Caco-2 (cell line): ENCODE measurements around the gene CD34. TPM values are rescaled to one million over a fixed set of nuclear protein-coding genes. Genes with fewer than 3 reads are reported as not detected.
A peak's percentile ranks its signal among the peaks of the same experiment; 100 is the strongest.

Experiments
- BruUV-seq: library from RNA; stranded (reverse); fragments of 400-500 nt; replicated peaks from 2 replicates; lab custom pipeline; 2021; lab: Mats Ljungman, UMichigan
- CTCF ChIA-PET: fragments of 300-600 bp; sonication (Branson Sonifier 250); formaldehyde crosslinking; loops from one replicate; lab custom pipeline; 2022; ENCODE audit warnings: antibody characterized with exemption; lab: Charles Lee
- POLR2A ChIA-PET: fragments of 300-600 bp; sonication (Branson Sonifier 250); formaldehyde crosslinking; loops from one replicate; lab custom pipeline; 2022; ENCODE audit warnings: antibody characterized with exemption; lab: Charles Lee
- DNase-seq, 2 experiments: peaks; one replicate each; pipeline versions ENCODE4 v3.0.0 to v3.0.0-alpha.2; 2020 to 2022
- H3K27me3 ChIP-seq: replicated peaks from 2 replicates; pipeline ENCODE4 v1.6.0; 2011; ENCODE audit warnings: low read length; ENCODE audit not compliant: control insufficient read depth, insufficient read depth
- H3K36me3 ChIP-seq: 2 replicates; pipeline ENCODE4 v1.5.1; 2011; ENCODE audit warnings: low read length; ENCODE audit not compliant: control insufficient read depth, insufficient read depth
- H3K4me1 ChIP-seq: fragments of 250-450 bp; sonication (Bioruptor Pico); 2 replicates; pipeline ENCODE4 v1.5.1; 2020; ENCODE audit warnings: mild to moderate bottlenecking
- H3K4me3 ChIP-seq: 2 replicates; pipeline ENCODE4 v1.5.1; 2011; ENCODE audit warnings: low read depth, mild to moderate bottlenecking, control low read depth, low read length
- H3K9me3 ChIP-seq: fragments of 250-450 bp; sonication (Bioruptor Pico); 2 replicates; pipeline ENCODE4 v1.5.1; 2020; ENCODE audit warnings: mild to moderate bottlenecking, moderate library complexity
- H3K27ac Mint-ChIP-seq: one replicate; pipeline ENCODE4 v1.8.0; 2022; ENCODE audit warnings: mixed read lengths; ENCODE audit not compliant: unreplicated experiment
- H3K27me3 Mint-ChIP-seq: one replicate; pipeline ENCODE4 v1.8.0; 2022; ENCODE audit warnings: mixed read lengths; ENCODE audit not compliant: insufficient read depth, unreplicated experiment
- H3K36me3 Mint-ChIP-seq: one replicate; pipeline ENCODE4 v1.8.0; 2022; ENCODE audit warnings: mild to moderate bottlenecking, mixed read lengths; ENCODE audit not compliant: insufficient read depth, unreplicated experiment
- H3K4me1 Mint-ChIP-seq: one replicate; pipeline ENCODE4 v1.8.0; 2022; ENCODE audit warnings: low read depth, mixed read lengths; ENCODE audit not compliant: unreplicated experiment
- H3K4me3 Mint-ChIP-seq: one replicate; pipeline ENCODE4 v1.8.0; 2022; ENCODE audit warnings: mild to moderate bottlenecking, moderate library complexity, mixed read lengths; ENCODE audit not compliant: unreplicated experiment
- H3K9me3 Mint-ChIP-seq: one replicate; pipeline ENCODE4 v1.8.0; 2022; ENCODE audit warnings: mixed read lengths; ENCODE audit not compliant: unreplicated experiment
- intact Hi-C: fragments of 100-400 bp; cut with micrococcal nuclease; formaldehyde crosslinking; loops from one replicate; pipeline ENCODE4 v1.10.0; 2022; ENCODE audit not compliant: unreplicated experiment
- total RNA-seq: library from RNA; stranded (reverse); gene quantifications from 2 replicates; pipeline ENCODE4 v1.2.3, GENCODE V29; 2022
- TF ChIP-seq, protein P1 (sequence below), 2 experiments: fragments of 200-600 bp in 1 of 2; IDR thresholded peaks; 1 replicate in 1 of 2; 2 replicates in 1 of 2; pipeline versions ENCODE4 v1.5.1 to v1.8.0; 2011 to 2022; ENCODE audit warnings: antibody characterized with exemption in 1 of 2, control low read depth in 1 of 2, inconsistent platforms in 1 of 2, low read depth in 1 of 2, low read length in 1 of 2, mild to moderate bottlenecking in 1 of 2, moderate library complexity in 1 of 2; ENCODE audit not compliant: insufficient read depth in 1 of 2, severe bottlenecking in 1 of 2, unreplicated experiment in 1 of 2

Gene CD34
- total RNA-seq, 1 experiment from 2014 or later = not detected

DNA sequence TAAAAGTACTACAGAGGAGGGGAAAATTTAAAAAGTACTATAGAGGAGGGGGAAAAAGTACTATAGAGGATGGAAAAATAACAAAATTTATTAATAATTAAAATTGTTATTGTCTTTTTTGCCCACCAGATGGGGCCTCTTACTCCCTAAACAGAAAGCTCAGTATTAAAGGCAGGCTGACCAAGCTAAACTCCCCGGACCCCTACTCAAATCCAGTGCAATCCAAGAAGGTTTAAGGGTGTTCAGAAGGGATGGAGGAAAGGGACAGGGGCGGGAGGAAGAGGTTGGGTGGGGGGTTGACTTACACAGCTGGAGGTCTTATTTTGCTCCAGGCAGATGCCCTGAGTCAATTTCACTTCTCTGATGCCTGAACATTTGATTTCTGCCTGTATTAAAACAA, 13.7 kb downstream of the CD34 start:
- CTCF ChIA-PET = interaction anchor here (0.5 to 2.6 kb wide), 9 partner anchors 12 to 191 kb away, joined by 3 to 54 read pairs (median 7); no protein-coding TSS in a partner anchor
- TF ChIP-seq, protein P1, sequence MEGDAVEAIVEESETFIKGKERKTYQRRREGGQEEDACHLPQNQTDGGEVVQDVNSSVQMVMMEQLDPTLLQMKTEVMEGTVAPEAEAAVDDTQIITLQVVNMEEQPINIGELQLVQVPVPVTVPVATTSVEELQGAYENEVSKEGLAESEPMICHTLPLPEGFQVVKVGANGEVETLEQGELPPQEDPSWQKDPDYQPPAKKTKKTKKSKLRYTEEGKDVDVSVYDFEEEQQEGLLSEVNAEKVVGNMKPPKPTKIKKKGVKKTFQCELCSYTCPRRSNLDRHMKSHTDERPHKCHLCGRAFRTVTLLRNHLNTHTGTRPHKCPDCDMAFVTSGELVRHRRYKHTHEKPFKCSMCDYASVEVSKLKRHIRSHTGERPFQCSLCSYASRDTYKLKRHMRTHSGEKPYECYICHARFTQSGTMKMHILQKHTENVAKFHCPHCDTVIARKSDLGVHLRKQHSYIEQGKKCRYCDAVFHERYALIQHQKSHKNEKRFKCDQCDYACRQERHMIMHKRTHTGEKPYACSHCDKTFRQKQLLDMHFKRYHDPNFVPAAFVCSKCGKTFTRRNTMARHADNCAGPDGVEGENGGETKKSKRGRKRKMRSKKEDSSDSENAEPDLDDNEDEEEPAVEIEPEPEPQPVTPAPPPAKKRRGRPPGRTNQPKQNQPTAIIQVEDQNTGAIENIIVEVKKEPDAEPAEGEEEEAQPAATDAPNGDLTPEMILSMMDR (IDR thresholded peaks at IDR 0.05; ENCODE audit: insufficient read depth in 1 of 2, low read depth in 1 of 2, low read length in 1 of 2, severe bottlenecking in 1 of 2, unreplicated experiment in 1 of 2) = peak; percentile 23 to 47
- Mint-ChIP-seq H3K9me3 (no peaks in the 10 kb centered on the region), H3K4me3 (no peak overlapping the region), H3K36me3 (no peaks in the 10 kb centered on the region), H3K27me3 (no peaks in the 10 kb centered on the region), H3K4me1 (no peaks in the 10 kb centered on the region), H3K27ac (no peak overlapping the region)
- no peaks in the 10 kb centered on the region for H3K4me1 ChIP-seq
- BruUV-seq = no TSS peak
- DNase-seq = no peak
- H3K27me3 ChIP-seq = no peaks in the 10 kb centered on the region
- H3K4me3 ChIP-seq = no peak overlapping the region
- no peaks in the 10 kb centered on the region for H3K9me3 ChIP-seq
- no peaks in the 10 kb centered on the region for H3K36me3 ChIP-seq
- intact Hi-C loops = loop anchor here (1.0 kb wide), 2 partner anchors 12 to 66 kb away; no protein-coding TSS in a partner anchor
- POLR2A ChIA-PET = no interaction called here

DNA sequence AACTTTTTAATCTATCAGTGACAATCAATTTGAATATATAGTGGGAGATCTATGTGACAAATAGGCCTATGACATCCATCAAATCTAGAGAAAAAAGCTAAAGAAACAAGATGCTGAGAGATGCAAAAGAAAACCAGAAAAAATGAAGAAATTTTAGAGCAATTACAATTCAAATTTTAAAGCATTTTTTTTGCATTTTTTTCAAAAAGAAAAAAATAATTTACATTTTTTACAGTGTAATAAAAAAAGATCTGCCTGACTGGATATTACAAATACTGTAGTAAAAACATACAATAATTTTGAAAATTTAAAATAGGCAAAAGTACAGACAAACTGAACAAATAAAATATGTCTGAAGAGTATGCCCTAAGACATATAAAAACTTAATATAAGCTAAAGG, 14.4 kb downstream of the CD34 start:
- Mint-ChIP-seq H3K4me1 (no peaks in the 10 kb centered on the region), H3K36me3 (no peaks in the 10 kb centered on the region), H3K4me3 (no peak overlapping the region), H3K9me3 (no peaks in the 10 kb centered on the region), H3K27ac (no peak overlapping the region), H3K27me3 (no peaks in the 10 kb centered on the region)
- TF ChIP-seq, protein P1 (IDR thresholded peaks at IDR 0.05; ENCODE audit: insufficient read depth in 1 of 2, low read depth in 1 of 2, low read length in 1 of 2, severe bottlenecking in 1 of 2, unreplicated experiment in 1 of 2) = no peak
- POLR2A ChIA-PET = no interaction called here
- Histone ChIP-seq H3K9me3 (no peaks in the 10 kb centered on the region), H3K27me3 (no peaks in the 10 kb centered on the region), H3K4me1 (no peaks in the 10 kb centered on the region), H3K36me3 (no peaks in the 10 kb centered on the region), H3K4me3 (no peak overlapping the region)
- intact Hi-C loops = no loop called here
- BruUV-seq = no TSS peak
- no peak for DNase-seq
- CTCF ChIA-PET = interaction anchor here (0.6 to 2.6 kb wide), 8 partner anchors 12 to 192 kb away, joined by 3 to 54 read pairs (median 8); no protein-coding TSS in a partner anchor

DNA sequence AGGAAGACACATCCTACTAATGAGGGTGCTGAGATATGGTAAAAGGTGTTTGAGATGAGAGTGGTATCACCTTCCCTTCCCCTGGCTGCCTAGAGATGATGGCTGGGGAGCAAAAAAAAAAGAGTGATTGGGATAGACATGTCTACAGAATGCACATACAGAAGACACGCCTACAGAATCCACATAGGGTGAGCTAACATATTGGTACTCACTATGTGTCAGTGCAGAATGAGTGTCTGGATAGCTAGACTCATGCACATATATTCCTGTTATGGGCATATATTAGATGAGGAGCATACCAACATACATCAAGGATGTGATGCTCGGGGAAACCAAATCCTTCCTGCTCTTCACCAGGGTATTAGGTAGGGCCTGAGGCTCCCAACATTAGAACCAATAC, 16.2 kb downstream of the CD34 start:
- no peak overlapping the region for H3K4me3 Mint-ChIP-seq
- no peaks in the 10 kb centered on the region for H3K27me3 Mint-ChIP-seq
- no peaks in the 10 kb centered on the region for H3K4me1 Mint-ChIP-seq
- no peak overlapping the region for H3K4me3 ChIP-seq
- no peaks in the 10 kb centered on the region for H3K9me3 Mint-ChIP-seq
- intact Hi-C loops = no loop called here
- TF ChIP-seq, protein P1 (IDR thresholded peaks at IDR 0.05; ENCODE audit: insufficient read depth in 1 of 2, low read depth in 1 of 2, low read length in 1 of 2, severe bottlenecking in 1 of 2, unreplicated experiment in 1 of 2) = no peak
- no peaks in the 10 kb centered on the region for H3K27me3 ChIP-seq
- ChIA-PET CTCF (interaction anchor here (0.9 kb wide), 1 partner anchor 10 kb away, joined by 3 read pairs; no protein-coding TSS in a partner anchor), POLR2A (no interaction called here)
- 0 out of 2 replicates have a peak, but pooled peaks cover 5% of the 10 kb centered on the region for H3K4me1 ChIP-seq
- DNase-seq = no peak
- no TSS peak for BruUV-seq
- H3K27ac Mint-ChIP-seq = no peak overlapping the region
- H3K36me3 Mint-ChIP-seq = no peaks in the 10 kb centered on the region
- no peaks in the 10 kb centered on the region for H3K36me3 ChIP-seq
- no peaks in the 10 kb centered on the region for H3K9me3 ChIP-seq
